NT2/D1 (cell line): ENCODE results near the gene NPTXR.
A peak's percentile ranks its signal among the peaks of the same experiment; 100 is the strongest.

Experiments
- DNase-seq: peaks from one replicate; pipeline ENCODE4 v3.0.0-alpha.2; 2011; ENCODE audit warnings: low read depth, low spot score
- H3K27me3 ChIP-seq: 2 replicates; pipeline ENCODE4 v1.6.0; 2011; ENCODE audit warnings: mild to moderate bottlenecking; ENCODE audit not compliant: insufficient read length, insufficient read depth
- H3K36me3 ChIP-seq: 2 replicates; pipeline ENCODE4 v1.6.1; 2011; ENCODE audit warnings: mild to moderate bottlenecking, low read length, mixed read lengths; ENCODE audit not compliant: insufficient read depth, insufficient read length
- H3K4me1 ChIP-seq: 2 replicates; pipeline ENCODE4 v1.5.1; 2011; ENCODE audit not compliant: insufficient read depth, insufficient read length
- H3K4me3 ChIP-seq: 2 replicates; pipeline ENCODE4 v1.5.1; 2011; ENCODE audit warnings: low read depth; ENCODE audit not compliant: insufficient read length
- H3K9ac ChIP-seq: 2 replicates; pipeline ENCODE4 v1.6.0; 2011; ENCODE audit warnings: low read depth; ENCODE audit not compliant: insufficient read length
- H3K9me3 ChIP-seq: 2 replicates; pipeline ENCODE4 v1.5.1; 2011; ENCODE audit warnings: mild to moderate bottlenecking, low read length; ENCODE audit not compliant: insufficient read depth
- SUZ12 ChIP-seq: IDR thresholded peaks from 2 replicates; pipeline ENCODE4 v1.6.1; 2011; ENCODE audit not compliant: insufficient read length, insufficient read depth; ENCODE audit errors: extremely low read depth
- YY1 ChIP-seq: IDR thresholded peaks from 2 replicates; pipeline ENCODE4 v1.6.1; 2011; ENCODE audit not compliant: insufficient read length, insufficient read depth
- ZNF274 ChIP-seq: IDR thresholded peaks from 2 replicates; pipeline ENCODE4 v1.6.1; 2011; ENCODE audit warnings: mild to moderate bottlenecking, low read depth, low read length

NPTXR gene

DNA sequence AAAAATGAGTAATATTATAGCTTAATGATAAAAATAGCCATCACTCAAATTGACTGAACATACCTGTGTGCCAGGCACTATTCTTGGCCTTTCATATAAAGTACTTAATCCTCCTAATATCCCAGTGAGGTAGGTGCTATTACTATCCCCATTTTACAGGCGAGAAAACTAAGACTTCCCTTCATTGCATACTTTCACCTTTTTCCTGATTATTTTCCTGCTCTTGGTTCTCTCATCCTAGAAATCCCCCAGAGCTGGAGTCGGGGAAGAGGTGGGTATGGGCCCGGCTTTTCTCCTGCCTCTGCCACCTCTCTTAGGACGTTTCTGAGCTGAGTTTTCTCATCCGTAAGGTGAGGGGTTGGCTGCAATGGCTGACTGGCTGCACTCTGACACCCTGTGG lies 2.2 kb downstream of the NPTXR start:
- peaks cover 27% of the 10 kb centered on the region for H3K27me3 ChIP-seq
- no peak for DNase-seq

DNA sequence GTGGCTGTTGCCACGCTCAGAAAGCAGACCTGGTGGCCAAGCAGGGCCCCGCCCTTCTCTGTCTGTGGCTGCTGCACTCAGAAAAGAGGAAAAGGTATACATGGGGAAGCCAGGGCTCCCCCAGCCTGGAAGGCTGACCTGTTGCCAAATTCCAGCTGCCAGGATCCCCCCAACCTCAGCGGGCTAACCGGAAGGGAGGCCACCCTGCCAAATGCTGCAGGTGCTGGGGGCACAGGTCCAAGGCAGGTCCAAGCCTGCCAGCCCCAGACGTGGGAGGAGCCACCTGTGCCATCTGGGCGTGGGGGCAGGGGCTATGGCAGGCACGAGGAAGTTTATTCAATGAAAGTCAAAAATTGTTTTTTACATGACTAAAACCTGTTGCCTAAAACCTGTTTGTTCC lies 2.6 kb downstream of the NPTXR start:
- Histone ChIP-seq H3K9ac (no peak overlapping the region), H3K27me3 (peaks cover 27% of the 10 kb centered on the region), H3K4me3 (no peak overlapping the region), H3K36me3 (no peaks in the 10 kb centered on the region), H3K9me3 (no peaks in the 10 kb centered on the region), H3K4me1 (peaks cover 12% of the 10 kb centered on the region)
- no peak for DNase-seq
- TF ChIP-seq ZNF274 (no peak), YY1 (no peak), SUZ12 (no peak)

More for the DNA sequence above, 2.2 kb downstream of the NPTXR start:
- Histone ChIP-seq H3K9me3 (no peaks in the 10 kb centered on the region), H3K36me3 (no peaks in the 10 kb centered on the region), H3K9ac (no peak overlapping the region), H3K4me3 (no peak overlapping the region), H3K4me1 (peaks cover 12% of the 10 kb centered on the region)
- no peak for TF ChIP-seq ZNF274
- TF ChIP-seq YY1: no peak
- TF ChIP-seq SUZ12: no peak

DNA sequence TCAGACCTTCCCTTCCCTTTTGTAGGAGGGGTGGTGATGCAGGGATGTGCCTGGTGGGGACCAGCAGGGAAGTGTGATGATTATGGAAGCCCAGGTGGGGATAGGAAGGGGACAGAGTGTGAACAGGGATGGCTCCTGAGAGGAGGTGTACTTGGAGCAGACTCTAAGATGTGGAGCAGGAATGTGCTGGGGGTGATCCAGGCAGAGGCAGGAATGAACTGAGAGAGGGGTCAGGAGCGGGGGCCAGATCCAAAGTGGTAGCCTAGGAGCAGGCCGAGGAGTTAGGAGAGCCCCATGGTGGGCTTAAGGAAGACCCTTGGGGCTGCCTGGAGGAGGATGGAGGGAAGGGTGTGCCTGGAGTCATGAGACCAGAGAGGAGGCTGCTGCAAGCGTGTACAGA lies 3.7 kb downstream of the NPTXR start:
- H3K9ac ChIP-seq: no peak overlapping the region
- H3K27me3 ChIP-seq: peaks cover 21% of the 10 kb centered on the region
- no peaks in the 10 kb centered on the region for H3K9me3 ChIP-seq
- DNase-seq: no peak
- H3K36me3 ChIP-seq: no peaks in the 10 kb centered on the region
- H3K4me3 ChIP-seq: no peak overlapping the region
- peaks cover 16% of the 10 kb centered on the region for H3K4me1 ChIP-seq
- no peak for TF ChIP-seq YY1
- TF ChIP-seq ZNF274: no peak
- no peak for TF ChIP-seq SUZ12

DNA sequence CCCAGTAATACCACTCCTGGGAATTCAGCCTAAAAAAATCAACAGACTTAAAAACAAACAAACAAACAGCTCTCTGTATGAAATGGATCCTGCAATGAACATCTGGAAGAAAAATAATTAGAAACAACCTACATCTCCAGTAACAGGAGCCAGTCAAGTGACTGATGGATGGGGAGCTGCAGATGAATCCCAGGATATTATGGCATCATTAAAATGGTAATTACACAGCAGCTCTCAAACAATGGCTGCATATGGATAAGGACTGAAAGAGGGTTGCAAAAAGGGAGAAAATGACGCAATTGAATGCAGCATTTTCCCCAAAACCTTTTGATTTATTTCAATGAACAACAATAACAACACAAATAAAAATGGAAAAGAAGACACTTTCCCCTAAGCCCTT lies 4.1 kb downstream of the NPTXR start:
- H3K36me3 ChIP-seq: no peaks in the 10 kb centered on the region
- H3K4me3 ChIP-seq: no peak overlapping the region
- no peak for DNase-seq
- TF ChIP-seq SUZ12 (no peak), YY1 (no peak), ZNF274 (no peak)
- peaks cover 17% of the 10 kb centered on the region for H3K27me3 ChIP-seq
- no peaks in the 10 kb centered on the region for H3K9me3 ChIP-seq
- H3K9ac ChIP-seq: no peak overlapping the region
- H3K4me1 ChIP-seq: peaks cover 15% of the 10 kb centered on the region

DNA sequence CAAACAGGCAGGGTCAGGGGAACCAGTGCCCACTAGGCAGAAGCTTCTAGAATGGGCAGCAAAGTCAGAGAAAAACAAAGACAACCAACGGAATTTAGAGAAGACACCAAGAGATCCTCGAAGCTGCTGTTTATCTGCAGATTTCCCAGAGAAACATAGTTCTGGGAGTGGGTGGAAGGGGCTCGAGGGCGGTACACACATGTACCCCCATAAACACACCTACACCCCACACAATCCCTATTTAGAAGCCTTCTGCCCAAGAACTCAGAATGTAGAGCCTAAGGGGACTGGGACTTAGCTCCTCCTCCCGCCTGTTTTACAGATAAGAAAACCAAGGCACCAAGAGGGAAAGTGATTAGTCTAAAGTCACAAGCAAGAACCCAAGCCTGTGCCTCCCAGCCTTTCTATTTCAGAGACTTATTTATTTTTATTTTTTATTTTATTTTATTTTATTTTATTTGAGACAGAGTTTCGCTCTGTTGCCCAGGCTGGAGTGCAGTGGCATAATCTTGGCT lies 6.4 kb downstream of the NPTXR start:
- Histone ChIP-seq H3K9me3 (no peaks in the 10 kb centered on the region), H3K9ac (no peak overlapping the region), H3K4me1 (peaks cover 16% of the 10 kb centered on the region), H3K4me3 (no peak overlapping the region), H3K36me3 (no peaks in the 10 kb centered on the region), H3K27me3 (peaks cover 7% of the 10 kb centered on the region)
- DNase-seq: no peak
- TF ChIP-seq ZNF274 (no peak), SUZ12 (no peak), YY1 (no peak)

DNA sequence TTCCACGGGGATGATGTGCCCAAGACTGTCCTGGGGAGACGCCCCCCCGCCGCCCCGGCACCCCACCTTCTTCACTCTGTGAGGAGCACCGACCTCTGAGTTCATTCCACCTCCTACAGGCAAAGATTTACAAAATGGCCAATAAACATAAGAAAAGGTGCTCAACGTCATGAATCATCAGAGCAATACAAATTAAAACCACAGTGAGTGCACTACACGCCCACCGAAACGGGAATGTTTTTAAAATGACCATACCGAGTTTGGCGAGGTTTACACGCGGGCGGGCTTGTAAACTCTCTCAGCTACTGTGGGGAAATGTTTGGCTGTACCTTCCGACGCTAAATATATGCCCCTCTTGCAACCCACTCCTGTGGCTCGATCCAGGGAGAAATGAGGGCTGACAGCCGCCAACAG lies 7.9 kb downstream of the NPTXR start:
- Histone ChIP-seq H3K9ac (peak overlapping the region; percentile 21), H3K4me1 (peaks cover 15% of the 10 kb centered on the region), H3K27me3 (no peaks in the 10 kb centered on the region), H3K9me3 (peaks cover 8% of the 10 kb centered on the region; the same call in 1 of the 2 replicates), H3K36me3 (no peaks in the 10 kb centered on the region), H3K4me3 (no peak overlapping the region)
- TF ChIP-seq SUZ12 (no peak), YY1 (no peak), ZNF274 (no peak)
- DNase-seq: no peak

DNA sequence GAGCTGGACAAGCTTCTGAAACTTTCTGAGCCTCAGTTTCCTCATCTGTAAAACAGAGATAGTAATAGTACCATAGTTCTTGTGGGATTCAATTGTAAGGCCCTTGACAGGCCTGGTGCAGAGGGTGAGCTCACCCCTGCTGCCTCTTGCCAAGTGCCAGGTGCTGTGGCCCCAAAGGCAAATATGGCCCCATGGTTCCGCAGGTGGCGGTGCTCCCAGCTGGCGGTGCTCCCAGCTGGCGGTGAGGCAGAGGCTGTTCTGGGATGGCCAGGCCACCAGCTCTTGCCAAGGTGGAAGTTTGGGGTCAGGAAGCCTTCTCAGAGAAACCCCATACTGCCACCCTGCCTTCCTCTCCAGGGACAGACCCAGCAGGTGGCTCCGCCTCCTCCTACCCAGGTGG lies 8.8 kb downstream of the NPTXR start:
- peaks cover 10% of the 10 kb centered on the region; the same call in 1 of the 2 replicates for H3K9me3 ChIP-seq
- DNase-seq: no peak
- H3K4me3 ChIP-seq: no peak overlapping the region
- no peak for TF ChIP-seq ZNF274
- TF ChIP-seq SUZ12: no peak
- TF ChIP-seq YY1: no peak
- H3K9ac ChIP-seq: no peak overlapping the region
- H3K27me3 ChIP-seq: no peaks in the 10 kb centered on the region
- peaks cover 13% of the 10 kb centered on the region for H3K4me1 ChIP-seq
- no peaks in the 10 kb centered on the region for H3K36me3 ChIP-seq
